ENCODE data around the gene LMAN1.

LMAN1 gene

DNA sequence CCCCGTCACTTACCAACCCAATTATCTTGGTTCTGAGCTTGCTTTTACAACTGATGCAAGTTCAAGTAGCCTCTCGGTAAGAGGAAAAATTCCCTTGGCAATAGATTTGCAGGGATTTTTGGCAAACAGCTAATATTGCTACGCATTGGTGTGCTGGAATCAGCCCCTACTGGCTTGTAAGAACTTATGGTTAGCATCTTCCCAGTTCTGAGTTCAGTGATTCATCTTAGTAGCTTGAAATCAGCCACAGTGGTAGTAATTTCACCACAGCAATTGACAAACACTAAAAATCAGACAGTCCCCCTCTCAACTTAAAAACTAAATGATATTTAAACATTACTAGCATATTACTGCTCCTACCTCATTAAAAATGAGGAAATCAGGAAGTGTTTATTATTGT, 79.9 kb downstream of the LMAN1 start:
- H2BK12ac ChIP-seq (ENCODE audit: low read length): no peak overlapping the region
- peaks cover 0 to 98% (median 0%) of the 10 kb centered on the region in 3 experiments for H3K27me3 ChIP-seq (ENCODE audit: control insufficient read depth in 3 of 3, insufficient read depth in 3 of 3, low read depth in 1 of 3, low read length in 3 of 3)
- no peak overlapping the region for H3K4me3 ChIP-seq (ENCODE audit: low read length in 2 of 2)
- no peak overlapping the region for H4K8ac ChIP-seq (ENCODE audit: low read depth, low read length)
- H3K9me3 ChIP-seq (replicated peaks in 1 of 2; ENCODE audit: control insufficient read depth in 2 of 2, insufficient read depth in 1 of 2, low read depth in 1 of 2, low read length in 2 of 2): no peaks in the 10 kb centered on the region
- no peak overlapping the region for H3K18ac ChIP-seq (ENCODE audit: low read length)
- no peak overlapping the region for H2AFZ ChIP-seq (ENCODE audit: low read length)
- no peak overlapping the region for H2AK5ac ChIP-seq (ENCODE audit: low read depth, low read length)
- H4K91ac ChIP-seq (ENCODE audit: low read depth, low read length, poor library complexity): no peak overlapping the region
- H3K79me1 ChIP-seq (ENCODE audit: low read depth, low read length): no peaks in the 10 kb centered on the region
- H2BK120ac ChIP-seq (ENCODE audit: low read depth, low read length): no peak overlapping the region
- no peak overlapping the region for H3K9ac ChIP-seq (ENCODE audit: low read depth, low read length, poor library complexity)
- no peak overlapping the region for H3K14ac ChIP-seq (ENCODE audit: low read length)
- no peak for DNase-seq (ENCODE audit: low spot score)
- H3K4me2 ChIP-seq (ENCODE audit: insufficient read depth, low read length, poor library complexity, severe bottlenecking): no peak overlapping the region
- no peaks in the 10 kb centered on the region for H3K36me3 ChIP-seq (replicated peaks in 1 of 2; ENCODE audit: control insufficient read depth in 2 of 2, insufficient read depth in 2 of 2, low read length in 2 of 2)
- H3K4ac ChIP-seq (ENCODE audit: low read length): no peak overlapping the region
- H2BK5ac ChIP-seq (ENCODE audit: low read length): no peak overlapping the region
- H3K23ac ChIP-seq (ENCODE audit: low read depth, low read length, poor library complexity): no peak overlapping the region
- no CpG with 5 or more reads among the region's 3 CpGs for WGBS, 2 donors (ENCODE audit: extremely low coverage in 2 of 2, insufficient read length in 2 of 2, insufficient replicate concordance in 1 of 2)
- no peak overlapping the region for H2BK15ac ChIP-seq (ENCODE audit: low read length)
- peaks cover 0 to 23% of the 10 kb centered on the region in 2 donors for H3K4me1 ChIP-seq (ENCODE audit: control insufficient read depth in 2 of 2, insufficient read depth in 1 of 2, low read depth in 1 of 2, low read length in 2 of 2)
- H3K27ac ChIP-seq (replicated peaks; ENCODE audit: low read length): no peak overlapping the region

DNA sequence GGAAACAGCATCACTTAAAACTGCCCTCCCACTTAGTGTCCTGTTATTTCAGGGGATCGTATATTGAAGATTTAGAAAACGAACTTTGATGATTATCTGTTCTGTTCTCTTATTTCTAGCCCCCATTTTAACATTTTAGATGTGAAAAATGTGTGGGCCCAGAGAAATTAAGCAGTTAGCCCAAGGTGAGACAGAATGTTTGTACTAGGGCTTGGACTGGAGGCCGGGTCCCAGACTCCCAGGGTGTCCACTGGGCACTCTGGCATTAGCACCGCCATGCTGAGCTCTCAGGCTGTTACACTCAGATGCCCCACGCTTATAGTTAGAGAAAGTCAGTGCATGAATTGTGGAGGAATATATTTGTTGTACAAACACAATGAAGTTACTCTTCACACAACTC, 80.3 kb downstream of the LMAN1 start:
- no peak overlapping the region for H3K14ac ChIP-seq (ENCODE audit: low read length)
- H3K9me3 ChIP-seq (replicated peaks in 1 of 2; ENCODE audit: control insufficient read depth in 2 of 2, insufficient read depth in 1 of 2, low read depth in 1 of 2, low read length in 2 of 2): no peaks in the 10 kb centered on the region
- H3K79me1 ChIP-seq (ENCODE audit: low read depth, low read length): no peaks in the 10 kb centered on the region
- H3K27ac ChIP-seq (replicated peaks; ENCODE audit: low read length): no peak overlapping the region
- H2BK120ac ChIP-seq (ENCODE audit: low read depth, low read length): no peak overlapping the region
- no peak overlapping the region for H2BK12ac ChIP-seq (ENCODE audit: low read length)
- peaks cover 0 to 24% of the 10 kb centered on the region in 2 donors for H3K4me1 ChIP-seq (ENCODE audit: control insufficient read depth in 2 of 2, insufficient read depth in 1 of 2, low read depth in 1 of 2, low read length in 2 of 2)
- H4K91ac ChIP-seq (ENCODE audit: low read depth, low read length, poor library complexity): no peak overlapping the region
- DNase-seq (ENCODE audit: low spot score): no peak
- H2BK15ac ChIP-seq (ENCODE audit: low read length): no peak overlapping the region
- no peak overlapping the region for H2AK5ac ChIP-seq (ENCODE audit: low read depth, low read length)
- peaks cover 0 to 98% (median 0%) of the 10 kb centered on the region in 3 experiments for H3K27me3 ChIP-seq (ENCODE audit: control insufficient read depth in 3 of 3, insufficient read depth in 3 of 3, low read depth in 1 of 3, low read length in 3 of 3)
- H3K4me3 ChIP-seq (ENCODE audit: low read length in 2 of 2): no peak overlapping the region
- H3K4me2 ChIP-seq (ENCODE audit: insufficient read depth, low read length, poor library complexity, severe bottlenecking): no peak overlapping the region
- WGBS, 2 donors (ENCODE audit: extremely low coverage in 2 of 2, insufficient read length in 2 of 2, insufficient replicate concordance in 1 of 2): no CpG with 5 or more reads among the region's 5 CpGs
- no peak overlapping the region for H3K9ac ChIP-seq (ENCODE audit: low read depth, low read length, poor library complexity)
- no peak overlapping the region for H3K18ac ChIP-seq (ENCODE audit: low read length)
- H2BK5ac ChIP-seq (ENCODE audit: low read length): no peak overlapping the region
- no peak overlapping the region for H3K23ac ChIP-seq (ENCODE audit: low read depth, low read length, poor library complexity)
- H3K36me3 ChIP-seq (replicated peaks in 1 of 2; ENCODE audit: control insufficient read depth in 2 of 2, insufficient read depth in 2 of 2, low read length in 2 of 2): no peaks in the 10 kb centered on the region
- no peak overlapping the region for H4K8ac ChIP-seq (ENCODE audit: low read depth, low read length)
- no peak overlapping the region for H2AFZ ChIP-seq (ENCODE audit: low read length)
- H3K4ac ChIP-seq (ENCODE audit: low read length): no peak overlapping the region
